ENCODE data around the gene PDIA5.

DNA sequence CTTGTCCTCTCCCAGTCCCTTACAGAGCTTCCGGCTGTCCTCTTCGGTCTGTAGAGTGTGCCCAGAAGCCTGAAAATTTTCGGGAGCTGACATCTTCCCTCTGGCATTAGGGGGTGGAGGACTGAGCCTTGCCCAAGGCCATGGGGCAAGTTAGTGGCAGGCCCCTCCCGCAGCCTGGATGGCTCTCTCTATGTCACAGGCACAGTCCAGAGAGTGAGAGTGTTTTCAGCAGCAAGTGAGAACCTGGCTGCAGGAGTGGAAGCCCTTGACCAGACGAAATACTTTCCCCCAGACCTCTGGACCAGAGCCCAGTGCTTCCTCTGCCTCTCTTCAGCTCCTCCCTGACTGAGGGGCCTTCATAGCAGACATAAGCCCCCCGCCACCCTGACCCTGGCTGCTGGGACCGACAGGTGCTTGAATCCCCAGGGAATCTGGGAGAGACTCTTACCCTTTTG lies 84.5 kb downstream of the PDIA5 start:
- TF ChIP-seq, protein P1, sequence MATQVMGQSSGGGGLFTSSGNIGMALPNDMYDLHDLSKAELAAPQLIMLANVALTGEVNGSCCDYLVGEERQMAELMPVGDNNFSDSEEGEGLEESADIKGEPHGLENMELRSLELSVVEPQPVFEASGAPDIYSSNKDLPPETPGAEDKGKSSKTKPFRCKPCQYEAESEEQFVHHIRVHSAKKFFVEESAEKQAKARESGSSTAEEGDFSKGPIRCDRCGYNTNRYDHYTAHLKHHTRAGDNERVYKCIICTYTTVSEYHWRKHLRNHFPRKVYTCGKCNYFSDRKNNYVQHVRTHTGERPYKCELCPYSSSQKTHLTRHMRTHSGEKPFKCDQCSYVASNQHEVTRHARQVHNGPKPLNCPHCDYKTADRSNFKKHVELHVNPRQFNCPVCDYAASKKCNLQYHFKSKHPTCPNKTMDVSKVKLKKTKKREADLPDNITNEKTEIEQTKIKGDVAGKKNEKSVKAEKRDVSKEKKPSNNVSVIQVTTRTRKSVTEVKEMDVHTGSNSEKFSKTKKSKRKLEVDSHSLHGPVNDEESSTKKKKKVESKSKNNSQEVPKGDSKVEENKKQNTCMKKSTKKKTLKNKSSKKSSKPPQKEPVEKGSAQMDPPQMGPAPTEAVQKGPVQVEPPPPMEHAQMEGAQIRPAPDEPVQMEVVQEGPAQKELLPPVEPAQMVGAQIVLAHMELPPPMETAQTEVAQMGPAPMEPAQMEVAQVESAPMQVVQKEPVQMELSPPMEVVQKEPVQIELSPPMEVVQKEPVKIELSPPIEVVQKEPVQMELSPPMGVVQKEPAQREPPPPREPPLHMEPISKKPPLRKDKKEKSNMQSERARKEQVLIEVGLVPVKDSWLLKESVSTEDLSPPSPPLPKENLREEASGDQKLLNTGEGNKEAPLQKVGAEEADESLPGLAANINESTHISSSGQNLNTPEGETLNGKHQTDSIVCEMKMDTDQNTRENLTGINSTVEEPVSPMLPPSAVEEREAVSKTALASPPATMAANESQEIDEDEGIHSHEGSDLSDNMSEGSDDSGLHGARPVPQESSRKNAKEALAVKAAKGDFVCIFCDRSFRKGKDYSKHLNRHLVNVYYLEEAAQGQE (IDR thresholded peaks at IDR 0.05; ENCODE audit: borderline replicate concordance) = no peak
- no peak for TF ChIP-seq TAF1 (IDR thresholded peaks at IDR 0.05; ENCODE audit: low read depth)
